ENCODE data around the gene SIN3B. TPM values are rescaled to one million over a fixed set of nuclear protein-coding genes. Genes with fewer than 3 reads are reported as not detected.

Gene SIN3B
- total and polyA plus RNA-seq, 9 of the 15 experiments (the other 6 are each of a cell fraction or from before 2014, with no cell fraction given) = 0.51 to 34.2 (median 14.3) TPM

GRCh38 chr19:16888629-16889365 lies 59.6 kb downstream of the SIN3B start, which contains the start of gene F2RL3 (continued):
- TF ChIP-seq SFPQ (IDR thresholded peaks at IDR 0.05; ENCODE audit: low read depth, low read length) (no peak), ATF3 (IDR thresholded peaks at IDR 0.05) (peak; percentile 3; the same call in 1 of the 2 replicates), ATF3 (CRISPR knock-in tag; conservative IDR thresholded peaks at IDR 0.05) (no peak), MEIS2 (IDR thresholded peaks at IDR 0.05; ENCODE audit: partially characterized antibody) (peak; percentile 43), MTA2 (IDR thresholded peaks at IDR 0.05; ENCODE audit: low read depth) (peak; percentile 32; the same call in 1 of the 2 replicates), TCFL5 (CRISPR knock-in tag; conservative IDR thresholded peaks at IDR 0.05) (no peak), NFATC3 (IDR thresholded peaks at IDR 0.05) (no peak), SRSF9 (IDR thresholded peaks at IDR 0.05; ENCODE audit: borderline replicate concordance, low read depth, low read length) (no peak), NCOA1 (IDR thresholded peaks at IDR 0.05; ENCODE audit: low read depth) (peak; percentile 47; the same call in 1 of the 2 replicates), CREM (IDR thresholded peaks at IDR 0.05; ENCODE audit: low read depth) (0 out of 2 replicates have a peak, but pooled peaks have one; percentile 20), MNT (conservative IDR thresholded peaks at IDR 0.05) (peak; percentile 74 to 85), PRDM10 (IDR thresholded peaks at IDR 0.05; ENCODE audit: partially characterized antibody) (peak; percentile 44), BRD4 (IDR thresholded peaks at IDR 0.05) (peak; percentile 28; the same call in 1 of the 2 replicates), ADNP (tag; IDR thresholded peaks at IDR 0.05) (no peak), ZMIZ1 (IDR thresholded peaks at IDR 0.05; ENCODE audit: low read depth in 2 of 2, low read length in 2 of 2) (no peak)
